ENCODE data around the gene CSNK1A1. TPM values are rescaled to one million over a fixed set of nuclear protein-coding genes. Genes with fewer than 3 reads are reported as not detected.
"Not testable (repeated sequence)": the region's sequence is repeated elsewhere in the genome, so short reads cannot be mapped to it uniquely, and the experiment has no call there.

CSNK1A1 gene
- total RNA-seq, 2 donors from 2014 or later = 222 to 262 TPM

DNA sequence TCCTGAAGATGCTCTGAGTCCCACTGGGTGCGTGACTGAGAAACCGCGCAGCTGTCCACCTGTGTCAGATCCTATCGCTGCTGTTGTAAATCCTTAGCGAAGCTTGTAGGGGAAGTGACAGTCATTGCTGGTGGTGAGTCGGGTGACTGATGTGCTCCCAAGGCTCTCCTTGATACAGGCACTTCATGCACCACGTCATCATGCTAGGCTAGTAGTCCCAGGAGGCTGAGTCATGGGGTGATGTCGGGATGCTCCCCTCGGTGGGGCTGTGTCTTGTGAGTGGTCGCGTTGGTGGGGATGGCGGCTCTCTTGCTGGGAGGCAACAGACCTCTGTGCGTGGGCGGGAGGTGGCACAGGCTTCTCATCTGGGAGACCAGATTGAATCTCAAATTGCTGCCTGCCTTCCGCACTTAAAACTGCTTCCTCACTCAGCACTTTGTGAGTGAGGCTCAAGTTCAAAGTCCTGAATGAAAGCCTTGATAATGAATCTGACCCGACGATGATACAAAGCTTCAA, 84.7 kb downstream of the CSNK1A1 start:
- ATAC-seq (ENCODE audit: insufficient number of reproducible peaks, low FRiP score, low read depth) (no peak), DNase-seq (ENCODE audit: low spot score) (no peak)
- TF ChIP-seq, protein P1, sequence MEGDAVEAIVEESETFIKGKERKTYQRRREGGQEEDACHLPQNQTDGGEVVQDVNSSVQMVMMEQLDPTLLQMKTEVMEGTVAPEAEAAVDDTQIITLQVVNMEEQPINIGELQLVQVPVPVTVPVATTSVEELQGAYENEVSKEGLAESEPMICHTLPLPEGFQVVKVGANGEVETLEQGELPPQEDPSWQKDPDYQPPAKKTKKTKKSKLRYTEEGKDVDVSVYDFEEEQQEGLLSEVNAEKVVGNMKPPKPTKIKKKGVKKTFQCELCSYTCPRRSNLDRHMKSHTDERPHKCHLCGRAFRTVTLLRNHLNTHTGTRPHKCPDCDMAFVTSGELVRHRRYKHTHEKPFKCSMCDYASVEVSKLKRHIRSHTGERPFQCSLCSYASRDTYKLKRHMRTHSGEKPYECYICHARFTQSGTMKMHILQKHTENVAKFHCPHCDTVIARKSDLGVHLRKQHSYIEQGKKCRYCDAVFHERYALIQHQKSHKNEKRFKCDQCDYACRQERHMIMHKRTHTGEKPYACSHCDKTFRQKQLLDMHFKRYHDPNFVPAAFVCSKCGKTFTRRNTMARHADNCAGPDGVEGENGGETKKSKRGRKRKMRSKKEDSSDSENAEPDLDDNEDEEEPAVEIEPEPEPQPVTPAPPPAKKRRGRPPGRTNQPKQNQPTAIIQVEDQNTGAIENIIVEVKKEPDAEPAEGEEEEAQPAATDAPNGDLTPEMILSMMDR (IDR thresholded peaks at IDR 0.05) = no peak
- peaks cover 12 to 23% of the 10 kb centered on the region in 2 donors for H3K4me1 ChIP-seq (ENCODE audit: control insufficient read depth in 1 of 2, low read depth in 2 of 2)
- no peaks in the 10 kb centered on the region for H3K27me3 ChIP-seq (replicated peaks; ENCODE audit: insufficient read depth)
- H3K36me3 ChIP-seq = no peaks in the 10 kb centered on the region
- no peak overlapping the region for H3K27ac ChIP-seq
- no peak overlapping the region for H3K4me3 ChIP-seq
- no peaks in the 10 kb centered on the region for H3K9me3 ChIP-seq

DNA sequence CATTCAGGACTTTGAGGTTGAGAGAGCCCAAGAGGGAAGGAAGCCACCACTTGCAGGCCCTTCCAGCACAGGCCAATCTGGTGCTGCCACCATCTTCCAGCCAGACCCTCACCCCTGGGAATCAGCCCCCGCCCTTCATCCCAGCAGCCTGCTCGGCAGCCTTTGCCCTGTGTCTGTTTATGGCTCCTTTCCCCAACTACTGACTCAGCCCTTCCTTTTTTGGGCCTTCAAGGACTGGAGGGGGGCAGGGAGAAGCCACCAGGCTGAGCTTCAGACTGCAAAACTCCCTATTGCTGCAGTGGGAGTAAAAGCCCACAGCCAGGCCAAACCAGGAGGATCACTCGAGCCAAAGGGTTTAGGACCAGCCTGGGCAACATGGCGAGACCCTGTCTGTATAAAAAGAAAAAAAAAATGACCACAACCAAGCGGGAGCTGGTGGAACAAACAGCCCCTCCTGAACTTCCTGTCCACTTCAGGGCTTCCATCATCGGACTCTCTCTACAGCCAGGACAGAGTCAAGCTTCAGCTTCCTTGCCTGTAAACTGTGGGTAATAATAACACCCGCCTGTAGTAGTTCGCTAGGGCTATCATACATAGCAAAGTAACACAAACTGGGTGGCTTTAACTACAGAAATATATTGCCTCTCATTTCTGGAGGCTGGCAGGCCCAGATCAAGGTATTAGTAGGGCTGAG, 86.3 kb downstream of the CSNK1A1 start:
- H3K4me3 ChIP-seq = peak overlapping the region; percentile 2
- no peaks in the 10 kb centered on the region for H3K27me3 ChIP-seq (replicated peaks; ENCODE audit: insufficient read depth)
- no peaks in the 10 kb centered on the region for H3K36me3 ChIP-seq
- TF ChIP-seq, protein P1 (IDR thresholded peaks at IDR 0.05) = no peak
- no peak for DNase-seq (ENCODE audit: low spot score)
- H3K9me3 ChIP-seq = no peaks in the 10 kb centered on the region
- H3K27ac ChIP-seq = peak overlapping the region; percentile 72 to 87
- peaks cover 12 to 17% of the 10 kb centered on the region in 2 donors for H3K4me1 ChIP-seq (ENCODE audit: control insufficient read depth in 1 of 2, low read depth in 2 of 2)
- peak; percentile 73 for ATAC-seq (ENCODE audit: insufficient number of reproducible peaks, low FRiP score, low read depth)

DNA sequence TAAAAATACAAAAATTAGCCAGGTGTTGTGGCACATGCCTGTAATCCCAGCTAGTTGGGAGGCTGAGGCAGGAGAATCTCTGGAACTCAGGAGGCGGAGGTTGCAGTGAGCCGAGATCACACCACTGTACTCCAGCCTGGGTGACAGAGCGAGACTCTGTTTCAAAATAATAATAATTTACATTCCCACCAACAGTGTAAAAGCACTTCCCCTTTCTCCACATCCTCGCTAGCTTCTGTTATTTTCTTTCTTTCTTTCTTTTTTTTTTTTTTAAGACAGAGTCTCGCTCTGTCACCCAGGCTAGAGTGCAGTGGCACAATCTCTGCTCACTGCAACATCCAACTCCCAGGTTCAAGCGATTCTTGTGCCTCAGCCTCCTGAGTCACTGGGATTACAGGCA, 89.3 kb downstream of the CSNK1A1 start:
- not testable (repeated sequence) for H3K27me3 ChIP-seq (replicated peaks; ENCODE audit: insufficient read depth); DNase-seq (ENCODE audit: low spot score); H3K4me3 ChIP-seq; H3K27ac ChIP-seq; H3K9me3 ChIP-seq; ATAC-seq (ENCODE audit: insufficient number of reproducible peaks, low FRiP score, low read depth); H3K36me3 ChIP-seq
- peaks cover 12 to 25% of the 10 kb centered on the region in 2 donors for H3K4me1 ChIP-seq (ENCODE audit: control insufficient read depth in 1 of 2, low read depth in 2 of 2)

DNA sequence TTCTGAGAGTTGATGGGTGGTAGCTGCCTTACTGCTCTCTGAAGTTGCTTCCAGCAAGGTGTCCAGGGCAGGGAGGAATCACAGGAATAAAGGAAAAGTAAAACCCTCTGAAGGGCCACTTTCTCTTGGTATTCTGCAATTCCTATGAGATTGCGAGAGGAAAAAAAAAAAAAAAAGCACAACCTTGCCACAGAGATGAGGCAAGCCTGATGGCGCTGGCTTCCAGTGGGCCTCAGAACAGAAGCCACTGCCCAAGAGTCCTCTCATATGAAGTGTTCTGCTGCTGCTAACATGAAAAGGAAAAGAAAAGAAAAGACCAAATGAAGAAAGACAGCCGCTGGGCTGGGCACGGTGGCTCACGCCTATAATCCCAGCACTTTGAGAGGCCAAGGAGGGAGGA, 91.3 kb downstream of the CSNK1A1 start:
- H3K36me3 ChIP-seq = no peaks in the 10 kb centered on the region
- H3K4me3 ChIP-seq = no peak overlapping the region
- H3K9me3 ChIP-seq = no peaks in the 10 kb centered on the region
- ATAC-seq (ENCODE audit: insufficient number of reproducible peaks, low FRiP score, low read depth) (no peak), DNase-seq (ENCODE audit: low spot score) (no peak)
- H3K4me1 ChIP-seq (ENCODE audit: control insufficient read depth in 1 of 2, low read depth in 2 of 2) = peaks cover 13 to 27% of the 10 kb centered on the region in 2 donors
- H3K27ac ChIP-seq = no peak overlapping the region
- TF ChIP-seq, protein P1 (IDR thresholded peaks at IDR 0.05) = no peak
- no peaks in the 10 kb centered on the region for H3K27me3 ChIP-seq (replicated peaks; ENCODE audit: insufficient read depth)

DNA sequence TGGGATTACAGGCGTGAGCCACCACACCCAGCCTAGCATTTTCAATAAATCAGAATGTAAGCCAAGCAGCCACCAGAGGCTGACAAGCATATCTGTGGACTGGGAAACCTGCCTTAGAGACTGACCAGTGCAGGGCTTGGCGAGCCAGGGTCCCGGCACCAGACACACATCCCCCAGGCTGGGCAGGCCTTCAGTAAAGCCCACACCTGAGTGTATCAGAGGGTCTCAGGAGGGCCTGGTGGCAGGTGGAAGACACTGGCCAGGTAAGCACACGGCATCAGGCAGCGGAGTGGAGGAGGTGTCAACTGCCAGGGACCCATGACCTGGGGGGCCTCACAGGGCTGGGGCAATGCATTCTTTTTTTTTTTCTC, 93.9 kb downstream of the CSNK1A1 start:
- Histone ChIP-seq H3K36me3 (no peaks in the 10 kb centered on the region), H3K4me3 (no peak overlapping the region), H3K27me3 (replicated peaks; ENCODE audit: insufficient read depth) (no peaks in the 10 kb centered on the region), H3K27ac (peak overlapping the region; percentile 89 to 91), H3K4me1 (ENCODE audit: control insufficient read depth in 1 of 2, low read depth in 2 of 2) (peaks cover 23 to 39% of the 10 kb centered on the region in 2 donors), H3K9me3 (no peaks in the 10 kb centered on the region)
- DNase-seq (ENCODE audit: low spot score) (no peak), ATAC-seq (ENCODE audit: insufficient number of reproducible peaks, low FRiP score, low read depth) (no peak)
- TF ChIP-seq, protein P1 (IDR thresholded peaks at IDR 0.05) = no peak
